ENCODE data around the gene IFNA4. TPM values are rescaled to one million over a fixed set of nuclear protein-coding genes. Genes with fewer than 3 reads are reported as not detected.
"Not testable (repeated sequence)": the region's sequence is repeated elsewhere in the genome, so short reads cannot be mapped to it uniquely, and the experiment has no call there.

IFNA4 gene
- total and polyA plus RNA-seq, 9 donors = not detected

DNA sequence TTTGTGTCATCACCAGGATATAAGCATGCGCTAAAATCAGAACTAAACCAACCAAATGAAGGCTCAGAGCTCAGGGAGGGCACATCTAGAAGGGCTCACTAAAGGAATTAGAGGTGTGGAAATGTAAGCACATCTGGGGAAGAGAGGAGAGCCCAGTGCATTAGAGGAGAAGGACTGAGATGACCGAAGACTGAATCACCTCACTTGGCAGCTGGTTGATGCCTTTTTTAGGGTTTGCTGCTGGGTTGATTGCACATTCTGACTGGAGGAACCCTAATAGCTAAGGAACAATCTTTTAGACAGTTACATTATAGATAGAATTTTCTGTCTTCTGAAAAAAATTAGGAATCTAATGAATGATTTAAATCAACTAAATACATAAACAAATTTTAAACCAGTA, 12.7 kb downstream of the IFNA4 start:
- Histone ChIP-seq H3K36me3 (no peaks in the 10 kb centered on the region), H3K9me3 (no peaks in the 10 kb centered on the region), H3K27me3 (no peaks in the 10 kb centered on the region), H3K4me1 (ENCODE audit: insufficient read depth) (no peaks in the 10 kb centered on the region), H3K27ac (no peak overlapping the region), H3K4me3 (no peak overlapping the region)
- WGBS, 3 donors = 79 to 86% (median 80%) methylated on average over 2 of the region's 2 CpGs
- no peak for DNase-seq
- no peak for TF ChIP-seq EP300 (IDR thresholded peaks at IDR 0.05)
- intact Hi-C loops (cut with DNase I) = no loop called here

DNA sequence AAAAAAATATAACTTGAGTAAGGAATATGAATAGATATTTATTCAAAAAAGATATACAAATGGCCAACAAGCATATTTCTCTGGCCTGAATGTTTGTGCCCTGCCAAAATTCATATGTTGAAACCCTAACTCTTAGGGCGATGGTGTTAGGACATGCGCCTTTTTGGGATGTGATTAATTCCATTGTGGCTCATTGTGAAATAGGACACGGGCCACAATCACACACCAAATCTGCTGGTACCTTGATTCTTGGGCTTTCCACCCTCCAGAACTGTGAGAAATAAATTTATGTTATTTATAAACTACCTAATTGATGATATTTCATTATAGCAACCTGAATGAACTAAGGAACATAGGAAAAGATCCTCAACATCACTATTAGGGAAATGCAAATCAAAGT, 15.2 kb downstream of the IFNA4 start:
- intact Hi-C loops (cut with DNase I) = no loop called here
- 81 to 85% (median 85%) methylated on average over 3 of the region's 3 CpGs for WGBS, 3 donors

DNA sequence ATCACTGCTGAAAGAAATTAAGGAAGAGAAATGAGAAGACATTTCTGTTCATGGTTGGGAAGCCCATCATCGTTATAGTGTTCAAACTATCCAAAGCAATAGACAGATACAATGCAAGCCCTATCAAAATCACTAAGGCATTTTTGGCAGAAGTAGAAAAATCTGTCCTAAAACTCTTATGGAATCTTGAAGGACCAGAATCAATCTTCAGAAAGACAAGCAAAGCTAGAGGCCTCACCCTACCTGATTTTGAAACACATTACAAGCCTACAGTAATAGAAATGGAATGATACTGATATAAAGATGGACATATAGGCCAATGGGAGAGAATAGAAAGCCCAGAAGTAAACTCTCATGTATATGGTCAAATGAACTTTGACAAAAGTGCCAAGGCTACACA, 16.0 kb downstream of the IFNA4 start:
- no peak for DNase-seq
- no peaks in the 10 kb centered on the region for H3K27me3 ChIP-seq
- no peaks in the 10 kb centered on the region for H3K9me3 ChIP-seq
- intact Hi-C loops (cut with DNase I) = no loop called here
- no peak overlapping the region for H3K27ac ChIP-seq
- H3K36me3 ChIP-seq = no peaks in the 10 kb centered on the region
- H3K4me3 ChIP-seq = no peak overlapping the region
- TF ChIP-seq, protein P1, sequence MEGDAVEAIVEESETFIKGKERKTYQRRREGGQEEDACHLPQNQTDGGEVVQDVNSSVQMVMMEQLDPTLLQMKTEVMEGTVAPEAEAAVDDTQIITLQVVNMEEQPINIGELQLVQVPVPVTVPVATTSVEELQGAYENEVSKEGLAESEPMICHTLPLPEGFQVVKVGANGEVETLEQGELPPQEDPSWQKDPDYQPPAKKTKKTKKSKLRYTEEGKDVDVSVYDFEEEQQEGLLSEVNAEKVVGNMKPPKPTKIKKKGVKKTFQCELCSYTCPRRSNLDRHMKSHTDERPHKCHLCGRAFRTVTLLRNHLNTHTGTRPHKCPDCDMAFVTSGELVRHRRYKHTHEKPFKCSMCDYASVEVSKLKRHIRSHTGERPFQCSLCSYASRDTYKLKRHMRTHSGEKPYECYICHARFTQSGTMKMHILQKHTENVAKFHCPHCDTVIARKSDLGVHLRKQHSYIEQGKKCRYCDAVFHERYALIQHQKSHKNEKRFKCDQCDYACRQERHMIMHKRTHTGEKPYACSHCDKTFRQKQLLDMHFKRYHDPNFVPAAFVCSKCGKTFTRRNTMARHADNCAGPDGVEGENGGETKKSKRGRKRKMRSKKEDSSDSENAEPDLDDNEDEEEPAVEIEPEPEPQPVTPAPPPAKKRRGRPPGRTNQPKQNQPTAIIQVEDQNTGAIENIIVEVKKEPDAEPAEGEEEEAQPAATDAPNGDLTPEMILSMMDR (IDR thresholded peaks at IDR 0.05) = no peak
- TF ChIP-seq EP300 (IDR thresholded peaks at IDR 0.05) (no peak), POLR2A (IDR thresholded peaks at IDR 0.05) (no peak)
- H3K4me1 ChIP-seq (ENCODE audit: insufficient read depth) = no peaks in the 10 kb centered on the region
- WGBS, 3 donors = 73 to 83% (median 82%) methylated on average over 1 of the region's 1 CpG

More for the DNA sequence above, 15.2 kb downstream of the IFNA4 start:
- no peaks in the 10 kb centered on the region for H3K36me3 ChIP-seq
- no peak overlapping the region for H3K4me3 ChIP-seq
- H3K9me3 ChIP-seq = no peaks in the 10 kb centered on the region
- TF ChIP-seq, protein P1 (IDR thresholded peaks at IDR 0.05) = no peak
- TF ChIP-seq POLR2A (IDR thresholded peaks at IDR 0.05) = no peak
- TF ChIP-seq EP300 (IDR thresholded peaks at IDR 0.05) = no peak
- H3K27ac ChIP-seq = no peak overlapping the region
- H3K4me1 ChIP-seq (ENCODE audit: insufficient read depth) = no peaks in the 10 kb centered on the region
- no peaks in the 10 kb centered on the region for H3K27me3 ChIP-seq
- DNase-seq = no peak

DNA sequence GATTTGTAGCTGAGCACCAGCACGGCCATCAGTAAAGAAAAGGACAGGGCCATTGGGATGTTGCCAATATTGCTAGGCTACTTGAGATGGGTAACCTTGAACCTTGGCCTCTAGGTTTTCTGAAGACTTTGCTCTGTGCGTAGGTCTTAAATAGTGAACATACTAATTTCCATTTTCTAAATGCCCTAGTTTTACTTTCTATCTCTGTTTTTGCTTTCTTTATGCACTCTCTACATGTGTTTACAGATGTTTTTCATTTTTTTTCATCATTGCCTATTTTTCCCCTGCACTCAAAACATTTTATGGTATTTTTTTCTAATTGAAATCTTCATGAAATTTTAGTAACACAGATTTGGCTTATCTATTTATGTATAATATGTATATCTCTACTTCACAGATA, 20.8 kb downstream of the IFNA4 start, which contains the start of gene IFNA21:
Gene IFNA21 (minus strand): TSS at position 101 of the 400 bp plus-strand sequence. CDS start 48 bp downstream, at position 53.
- DNase-seq; H3K27ac ChIP-seq; H3K4me3 ChIP-seq; H3K27me3 ChIP-seq; intact Hi-C loops (cut with DNase I); H3K4me1 ChIP-seq (ENCODE audit: insufficient read depth); H3K9me3 ChIP-seq; H3K36me3 ChIP-seq: not testable (repeated sequence)
- 17 to 46% (median 23%) methylated on average over 2 of the region's 2 CpGs for WGBS, 3 donors

DNA sequence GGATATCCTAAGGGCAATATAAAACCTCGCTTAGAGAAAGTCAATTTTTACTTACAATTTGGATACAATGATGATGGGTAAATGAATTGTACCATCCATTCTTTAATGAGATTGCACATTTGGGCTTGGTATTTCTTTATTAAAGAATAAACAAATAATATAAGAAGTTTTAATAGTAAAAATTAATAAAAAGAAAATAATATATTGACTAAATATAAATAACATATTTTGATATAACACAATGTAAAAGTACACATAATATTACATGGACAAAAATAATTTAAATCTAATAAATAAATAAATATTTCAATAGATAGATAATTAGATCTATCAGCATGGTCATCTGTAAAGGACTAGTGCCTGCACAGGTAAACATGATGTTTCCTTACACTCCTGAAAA, 21.9 kb downstream of the IFNA4 start:
- Histone ChIP-seq H3K4me3 (no peak overlapping the region), H3K9me3 (no peaks in the 10 kb centered on the region), H3K27me3 (no peaks in the 10 kb centered on the region), H3K36me3 (no peaks in the 10 kb centered on the region), H3K4me1 (ENCODE audit: insufficient read depth) (no peaks in the 10 kb centered on the region), H3K27ac (no peak overlapping the region)
- intact Hi-C loops (cut with DNase I) = no loop called here
- DNase-seq = no peak
- TF ChIP-seq, protein P1 (IDR thresholded peaks at IDR 0.05) = no peak
- TF ChIP-seq POLR2A (IDR thresholded peaks at IDR 0.05) (no peak), EP300 (IDR thresholded peaks at IDR 0.05) (no peak)
- WGBS, 3 donors = 86 to 93% (median 91%) methylated on average over 1 of the region's 1 CpG

Data from ovary (tissue), 9 donors.